ENCODE measurements around the gene RHBDL2.

Gene RHBDL2

GRCh38 chr1:38870996-38871395, 70.6 kb downstream of the RHBDL2 start:
- no peak for DNase-seq (ENCODE audit: low spot score)
- in situ Hi-C loops (cut with MboI; ENCODE audit: low sequenced_read_pairs, unreplicated experiment) = no loop called here
- no peak for TF ChIP-seq CTCF (IDR thresholded peaks at IDR 0.05; ENCODE audit: borderline replicate concordance, control extremely low read depth, extremely low read depth, insufficient read depth, missing control alignments)

- no peak for TF ChIP-seq CTCF (IDR thresholded peaks at IDR 0.05; ENCODE audit: borderline replicate concordance, control extremely low read depth, extremely low read depth, insufficient read depth, missing control alignments)
- no peak for DNase-seq (ENCODE audit: low spot score)
- in situ Hi-C loops (cut with MboI; ENCODE audit: low sequenced_read_pairs, unreplicated experiment) = no loop called here
Measured at GRCh38 chr1:38867208-38867607, 74.4 kb downstream of the RHBDL2 start.

GRCh38 chr1:38865112-38865715, 76.4 kb downstream of the RHBDL2 start:
- no peak for DNase-seq (ENCODE audit: low spot score)
- in situ Hi-C loops (cut with MboI; ENCODE audit: low sequenced_read_pairs, unreplicated experiment) = no loop called here
- no peak for TF ChIP-seq CTCF (IDR thresholded peaks at IDR 0.05; ENCODE audit: borderline replicate concordance, control extremely low read depth, extremely low read depth, insufficient read depth, missing control alignments)

DNA sequence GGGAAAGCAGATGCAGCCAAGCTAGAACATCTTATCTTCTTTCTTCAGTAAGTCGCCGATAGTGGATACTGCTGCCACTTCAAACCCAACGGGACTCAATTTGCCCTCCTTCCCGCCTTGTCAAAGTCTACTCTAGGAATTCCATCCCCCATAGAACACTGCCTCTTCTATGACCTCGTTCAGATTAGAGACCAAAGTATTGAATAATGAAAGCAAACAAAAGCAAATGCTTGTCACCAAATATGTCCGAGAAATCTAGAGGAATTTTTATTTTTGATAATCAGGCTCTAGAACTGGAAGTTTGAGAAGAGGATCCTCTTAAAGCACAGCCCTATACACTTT, 81.2 kb downstream of the RHBDL2 start:
- TF ChIP-seq CTCF (IDR thresholded peaks at IDR 0.05; ENCODE audit: borderline replicate concordance, control extremely low read depth, extremely low read depth, insufficient read depth, missing control alignments) = no peak
- no peak for DNase-seq (ENCODE audit: low spot score)
- in situ Hi-C loops (cut with MboI; ENCODE audit: low sequenced_read_pairs, unreplicated experiment) = no loop called here

DNA sequence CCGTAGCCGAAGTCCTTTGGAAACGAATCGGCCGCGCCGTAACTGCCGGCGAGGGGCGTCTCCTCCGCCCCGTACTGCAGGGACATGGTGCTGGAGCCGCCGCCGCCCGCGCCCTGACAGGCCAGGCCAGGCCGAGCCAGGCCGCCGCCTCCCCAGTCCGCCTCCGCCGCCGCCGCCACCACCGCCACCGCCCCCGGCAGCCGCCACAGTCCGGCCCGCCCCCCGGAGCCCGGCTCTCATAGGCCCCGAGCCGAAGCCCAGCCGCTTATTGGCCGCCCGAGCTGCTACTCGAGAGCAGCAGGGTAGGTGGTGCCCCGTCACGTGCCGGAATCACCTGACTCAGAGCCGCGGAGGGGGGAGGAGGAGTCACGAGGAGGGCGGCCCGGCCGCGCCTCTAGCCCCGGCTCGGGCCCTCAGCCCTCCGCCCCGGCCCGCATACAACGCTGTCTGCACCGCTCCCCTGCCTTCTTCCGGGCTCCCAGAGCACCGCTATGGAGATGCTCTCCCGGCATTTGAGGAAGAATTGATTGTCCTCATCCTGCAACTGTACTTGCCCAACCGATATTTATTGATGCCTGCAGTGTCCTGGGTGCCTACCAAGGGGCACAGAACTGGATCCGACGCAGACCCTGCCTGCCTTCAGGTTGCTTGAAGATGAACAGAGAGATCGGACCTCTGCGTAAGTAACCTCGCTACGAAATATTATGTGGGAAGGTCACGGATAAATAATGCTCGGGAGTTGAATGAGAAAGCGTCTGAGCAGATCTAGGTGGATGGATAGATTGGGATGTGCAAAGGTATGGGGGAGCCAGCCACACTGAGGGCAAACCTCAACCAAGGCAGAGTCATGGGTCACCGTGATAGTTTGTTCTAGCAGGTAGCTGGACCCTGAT, 81.8 kb downstream of the RHBDL2 start, which contains the start of gene RRAGC:
Gene RRAGC (minus strand): TSS at position 212 of the 893 bp plus-strand sequence. CDS start 126 bp downstream, at position 86.
- peak; percentile 100 for DNase-seq (ENCODE audit: low spot score)
- TF ChIP-seq CTCF (IDR thresholded peaks at IDR 0.05; ENCODE audit: borderline replicate concordance, control extremely low read depth, extremely low read depth, insufficient read depth, missing control alignments) = no peak
- in situ Hi-C loops (cut with MboI; ENCODE audit: low sequenced_read_pairs, unreplicated experiment) = no loop called here

DNA sequence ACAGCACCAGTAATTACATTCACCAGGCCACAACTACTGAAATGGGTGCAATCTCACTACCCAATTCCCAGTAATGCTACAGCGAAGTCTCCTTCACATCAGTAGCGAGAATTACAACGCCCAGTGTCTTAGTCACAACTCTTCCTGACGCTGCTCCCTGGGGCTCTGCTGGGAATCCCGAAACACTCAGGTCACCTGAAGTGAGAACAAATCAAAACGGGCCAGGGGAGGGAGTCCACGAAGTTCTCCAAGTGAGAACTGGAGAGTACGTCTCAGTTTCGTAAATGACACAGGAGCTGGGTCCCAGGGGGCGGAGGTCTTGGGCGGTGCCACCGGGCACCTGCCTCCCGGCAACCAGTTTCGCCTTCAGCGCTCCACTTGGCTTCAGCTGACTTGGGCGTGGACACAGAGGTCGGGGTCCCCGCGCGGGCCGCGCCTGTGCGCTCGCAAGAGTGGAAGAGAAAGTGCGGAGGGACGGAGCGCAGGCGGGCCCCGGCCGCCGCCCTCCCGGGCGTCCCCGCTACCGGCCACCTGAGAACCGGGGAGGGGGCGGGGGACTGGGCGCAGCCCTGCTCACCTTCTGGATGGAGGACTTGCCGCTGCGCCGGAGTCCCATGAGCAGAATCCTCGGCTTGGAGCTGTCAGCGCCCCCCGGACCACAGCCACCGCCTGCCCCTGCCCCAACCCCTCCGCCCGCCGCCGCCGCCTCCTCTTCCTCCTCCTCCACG, 82.6 kb downstream of the RHBDL2 start:
- peak; percentile 63 for DNase-seq (ENCODE audit: low spot score)
- in situ Hi-C loops (cut with MboI; ENCODE audit: low sequenced_read_pairs, unreplicated experiment) = no loop called here
- TF ChIP-seq CTCF (IDR thresholded peaks at IDR 0.05; ENCODE audit: borderline replicate concordance, control extremely low read depth, extremely low read depth, insufficient read depth, missing control alignments) = no peak

Measured in GM13976 (cell line).